Endothelial cell of umbilical vein (primary cell): ENCODE measurements around the gene HIVEP3. TPM values are rescaled to one million over a fixed set of nuclear protein-coding genes. Genes with fewer than 3 reads are reported as not detected.

ENCODE experiments used
- BruUV-seq: library from RNA; stranded (reverse); fragments of 400-500 nt; replicated peaks from 2 replicates; lab custom pipeline; 2021; lab: Mats Ljungman, UMichigan
- CTCF ChIA-PET: fragments of 300-600, 350-600 bp; sonication (Branson Sonifier 250); formaldehyde crosslinking; loops from one replicate; lab custom pipeline; 2021; ENCODE audit warnings: antibody characterized with exemption, inconsistent platforms; lab: Charles Lee
- POLR2A ChIA-PET: fragments of 300-600, 350-600 bp; sonication (Branson Sonifier 250); formaldehyde crosslinking; loops from one replicate; lab custom pipeline; 2021; ENCODE audit warnings: antibody characterized with exemption, inconsistent platforms; lab: Charles Lee
- DNase-seq: peaks from one replicate; pipeline ENCODE4 v3.0.0-alpha.2; 2011; ENCODE audit warnings: low read depth, low spot score
- FAIRE-seq: peaks from 2 replicates; lab custom pipeline; 2011; peaks lifted over from hg19 to GRCh38; lab: Jason Lieb, UNC
- H2AFZ ChIP-seq: 2 replicates; pipeline ENCODE4 v1.6.0; 2012; ENCODE audit warnings: low read depth, low read length, control low read depth, inconsistent platforms
- H3K27ac ChIP-seq: 2 replicates; pipeline ENCODE4 v1.5.1; 2011; ENCODE audit warnings: low read depth, mild to moderate bottlenecking, control low read depth, low read length, moderate library complexity; ENCODE audit not compliant: insufficient read depth
- H3K27me3 ChIP-seq, 2 experiments: 2 replicates each; pipeline versions ENCODE4 v1.6.0 to v1.6.1; 2011; ENCODE audit warnings: low read length in 2 of 2, mixed read lengths in 1 of 2; ENCODE audit not compliant: control insufficient read depth in 2 of 2, insufficient read depth in 2 of 2
- H3K36me3 ChIP-seq, 2 experiments: 2 replicates in 1 of 2; 3 replicates in 1 of 2; pipeline ENCODE4 v1.5.1; 2011; ENCODE audit warnings: low read length in 2 of 2, mild to moderate bottlenecking in 1 of 2, moderate library complexity in 1 of 2; ENCODE audit not compliant: control insufficient read depth in 2 of 2, insufficient read depth in 2 of 2; ENCODE audit errors: extremely low read depth in 1 of 2
- H3K4me1 ChIP-seq: 3 replicates; pipeline ENCODE4 v1.5.1; 2011; ENCODE audit warnings: mild to moderate bottlenecking, low read length; ENCODE audit not compliant: control insufficient read depth, insufficient read depth; ENCODE audit errors: extremely low read depth
- H3K4me2 ChIP-seq: 2 replicates; pipeline ENCODE4 v1.6.1; 2011; ENCODE audit warnings: low read length, control low read depth, mixed read lengths; ENCODE audit not compliant: insufficient read depth
- H3K4me3 ChIP-seq, 3 experiments: fragments of 200-600 bp in 1 of 3; sonication (generic), shearing (Covaris generic) in 1 of 3; replicated peaks in 1 of 3; 2 replicates each; pipeline ENCODE4 v1.5.1; 2011 to 2016; ENCODE audit warnings: control low read depth in 3 of 3, low read length in 3 of 3, mild to moderate bottlenecking in 2 of 3, inconsistent platforms in 1 of 3, low read depth in 1 of 3, moderate library complexity in 1 of 3; ENCODE audit not compliant: insufficient read depth in 1 of 3
- H3K79me2 ChIP-seq: 2 replicates; pipeline ENCODE4 v1.6.0; 2012; ENCODE audit warnings: low read length, inconsistent platforms; ENCODE audit not compliant: control insufficient read depth, insufficient read depth
- H3K9ac ChIP-seq: replicated peaks from 2 replicates; pipeline ENCODE3; 2011; ENCODE audit warnings: low read length, control low read depth; ENCODE audit not compliant: insufficient read depth; ENCODE audit errors: extremely low read depth
- H3K9me1 ChIP-seq: replicated peaks from 3 replicates; pipeline ENCODE4 v1.6.0; 2011; ENCODE audit warnings: mild to moderate bottlenecking, low read length; ENCODE audit not compliant: control insufficient read depth, insufficient read depth; ENCODE audit errors: extremely low read depth
- H3K9me3 ChIP-seq: replicated peaks from 2 replicates; pipeline ENCODE4 v1.5.1; 2012; ENCODE audit warnings: low read length, inconsistent platforms; ENCODE audit not compliant: control insufficient read depth, insufficient read depth
- H4K20me1 ChIP-seq: replicated peaks from 2 replicates; pipeline ENCODE3; 2011; ENCODE audit warnings: mild to moderate bottlenecking, low read length; ENCODE audit not compliant: control insufficient read depth, insufficient read depth; ENCODE audit errors: extremely low read depth
- CTCF ChIP-seq, 2 donors: IDR thresholded peaks; 1 replicate in 1 of 2; 2 replicates in 1 of 2; pipeline ENCODE4 v1.5.1; 2011; ENCODE audit warnings: low read length in 2 of 2, mild to moderate bottlenecking in 2 of 2, moderate library complexity in 2 of 2, control low read depth in 1 of 2, inconsistent platforms in 1 of 2, low read depth in 1 of 2; ENCODE audit not compliant: insufficient read depth in 1 of 2; ENCODE audit errors: extremely low read depth in 1 of 2
- EZH2 ChIP-seq: IDR thresholded peaks from 2 replicates; pipeline ENCODE4 v1.6.1; 2012; ENCODE audit warnings: borderline replicate concordance, low read depth, mild to moderate bottlenecking, moderate library complexity, low read length, inconsistent platforms; ENCODE audit not compliant: severe bottlenecking
- FOS ChIP-seq: IDR thresholded peaks from 2 replicates; pipeline ENCODE4 v1.6.1; 2011; ENCODE audit warnings: mild to moderate bottlenecking, low read length, moderate library complexity, borderline replicate concordance; ENCODE audit not compliant: insufficient read depth
- GATA2 ChIP-seq: IDR thresholded peaks from 2 replicates; pipeline ENCODE4 v1.7.0; 2011; ENCODE audit warnings: low read depth, mild to moderate bottlenecking, moderate library complexity, mixed read lengths, low read length; ENCODE audit not compliant: insufficient read length, insufficient read depth
- JUN ChIP-seq: IDR thresholded peaks from 2 replicates; pipeline ENCODE4 v1.6.1; 2011; ENCODE audit warnings: borderline replicate concordance, low read depth; ENCODE audit not compliant: insufficient read length, insufficient read depth
- MAX ChIP-seq: IDR thresholded peaks from 2 replicates; pipeline ENCODE4 v1.6.1; 2011; ENCODE audit not compliant: insufficient read depth, insufficient read length
- MYC ChIP-seq: IDR thresholded peaks from one replicate; pipeline ENCODE4 v1.6.1; 2011; ENCODE audit warnings: mild to moderate bottlenecking, low read depth, low read length
- POLR2A ChIP-seq: IDR thresholded peaks from 2 replicates; pipeline ENCODE4 v1.6.1; 2012; ENCODE audit warnings: low read depth, mild to moderate bottlenecking, control low read depth, low read length
- POLR2AphosphoS5 ChIP-seq: IDR thresholded peaks from 2 replicates; pipeline ENCODE4 v1.6.1; 2012; ENCODE audit warnings: low read depth, mild to moderate bottlenecking, control low read depth, low read length, moderate library complexity; ENCODE audit not compliant: insufficient read depth
- dilution Hi-C: fragments of 300-500 bp; cut with MboI; formaldehyde crosslinking; loops from one replicate; pipeline ENCODE4 v1.15.0; 2019; ENCODE audit warnings: low sequenced_read_pairs; ENCODE audit not compliant: extremely low pct_ligation_motif_present
- intact Hi-C: fragments of 100-400 bp; cut with micrococcal nuclease; formaldehyde crosslinking; loops from one replicate; pipeline ENCODE4 v1.10.0; 2022
- polyA plus RNA-seq, 4 experiments: library from polyadenylated mRNA; depleted of rRNA in 3 of 4; stranded (reverse) in 3 of 4; unstranded in 1 of 4; fragments of >200 nt; gene quantifications; 2 replicates each; pipeline versions ENCODE4 v1.2.1 to v1.2.3, GENCODE V29; 2011 to 2012; ENCODE audit warnings: missing spikeins in 1 of 4
- total RNA-seq: library from RNA; stranded (reverse); gene quantifications from 2 replicates; pipeline ENCODE4 v1.2.3, GENCODE V29; 2021

Gene HIVEP3
- total and polyA plus RNA-seq, 2 donors (not counting 3 experiments of a cell fraction or from before 2014, with no cell fraction given) = 3.4 to 4.0 TPM

GRCh38 chr1:41673806-41674205, 244.9 kb downstream of the HIVEP3 start:
- TF ChIP-seq MAX = no peak
- no peak for TF ChIP-seq JUN
- TF ChIP-seq GATA2 = no peak
- TF ChIP-seq POLR2AphosphoS5 = no peak
- no peak for TF ChIP-seq MYC
- no peak for TF ChIP-seq CTCF (IDR thresholded peaks at IDR 0.05; ENCODE audit: extremely low read depth in 1 of 2, insufficient read depth in 1 of 2, low read depth in 1 of 2, low read length in 2 of 2)
- TF ChIP-seq POLR2A = no peak
- no peak for TF ChIP-seq FOS
- no peak for TF ChIP-seq EZH2
- H3K4me3 ChIP-seq = no peak overlapping the region
- H3K9me1 ChIP-seq = no peaks in the 10 kb centered on the region
- intact Hi-C loops (no loop called here), dilution Hi-C loops (no loop called here)
- POLR2A ChIA-PET = no interaction called here
- H3K9me3 ChIP-seq = no peaks in the 10 kb centered on the region
- no peaks in the 10 kb centered on the region for H4K20me1 ChIP-seq
- DNase-seq = no peak
- H3K79me2 ChIP-seq = no peaks in the 10 kb centered on the region
- no peak overlapping the region for H3K27ac ChIP-seq
- no peak for FAIRE-seq
- H3K36me3 ChIP-seq = no peaks in the 10 kb centered on the region
- CTCF ChIA-PET = interaction anchor here (0.8 to 1.4 kb wide), 4 partner anchors 10 to 127 kb away, joined by 3 to 7 read pairs (median 3); no protein-coding TSS in a partner anchor
- BruUV-seq = no TSS peak
- H2AFZ ChIP-seq = no peak overlapping the region
- H3K4me2 ChIP-seq = no peak overlapping the region
- no peaks in the 10 kb centered on the region for H3K4me1 ChIP-seq
- H3K9ac ChIP-seq = no peak overlapping the region
- H3K27me3 ChIP-seq = no peaks in the 10 kb centered on the region
